Body of pancreas (tissue), 4 donors: Measurements from ENCODE around the gene CDK13.

ENCODE experiments used
- POLR2A ChIP-seq, 3 donors: fragments of 450-650 bp; IDR thresholded peaks; one replicate each; pipeline ENCODE4 v1.6.1; 2016; ENCODE audit warnings: antibody characterized with exemption in 3 of 3, mild to moderate bottlenecking in 2 of 3
- TF ChIP-seq, protein P1 (sequence below), 7 experiments: fragments of 450-650 bp in 4 of 7; fragments of 200-600 bp in 3 of 7; sonication (generic) in 3 of 7; IDR thresholded peaks; one replicate each; pipeline ENCODE4 v1.5.1; 2016 to 2019; ENCODE audit warnings: antibody characterized with exemption in 7 of 7

DNA sequence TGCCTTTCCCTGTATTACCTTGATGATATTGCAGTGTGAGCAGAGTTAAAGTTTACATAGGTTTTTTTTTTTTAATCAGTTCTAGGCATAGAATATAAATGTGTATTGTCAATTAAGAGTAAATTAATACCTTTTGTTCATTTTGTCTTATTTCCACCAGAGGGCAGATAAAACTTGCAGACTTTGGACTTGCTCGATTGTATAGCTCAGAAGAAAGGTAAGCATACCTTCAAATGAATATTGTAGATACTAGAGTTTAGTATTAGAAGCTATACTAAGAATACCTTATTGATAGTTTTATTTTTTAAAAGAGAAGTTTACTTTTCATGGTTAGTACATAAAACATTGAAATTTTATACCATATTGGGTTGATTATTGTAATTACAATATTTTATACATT, 97.6 kb downstream of the CDK13 start:
- TF ChIP-seq POLR2A (IDR thresholded peaks at IDR 0.05) = no peak
- TF ChIP-seq, protein P1, sequence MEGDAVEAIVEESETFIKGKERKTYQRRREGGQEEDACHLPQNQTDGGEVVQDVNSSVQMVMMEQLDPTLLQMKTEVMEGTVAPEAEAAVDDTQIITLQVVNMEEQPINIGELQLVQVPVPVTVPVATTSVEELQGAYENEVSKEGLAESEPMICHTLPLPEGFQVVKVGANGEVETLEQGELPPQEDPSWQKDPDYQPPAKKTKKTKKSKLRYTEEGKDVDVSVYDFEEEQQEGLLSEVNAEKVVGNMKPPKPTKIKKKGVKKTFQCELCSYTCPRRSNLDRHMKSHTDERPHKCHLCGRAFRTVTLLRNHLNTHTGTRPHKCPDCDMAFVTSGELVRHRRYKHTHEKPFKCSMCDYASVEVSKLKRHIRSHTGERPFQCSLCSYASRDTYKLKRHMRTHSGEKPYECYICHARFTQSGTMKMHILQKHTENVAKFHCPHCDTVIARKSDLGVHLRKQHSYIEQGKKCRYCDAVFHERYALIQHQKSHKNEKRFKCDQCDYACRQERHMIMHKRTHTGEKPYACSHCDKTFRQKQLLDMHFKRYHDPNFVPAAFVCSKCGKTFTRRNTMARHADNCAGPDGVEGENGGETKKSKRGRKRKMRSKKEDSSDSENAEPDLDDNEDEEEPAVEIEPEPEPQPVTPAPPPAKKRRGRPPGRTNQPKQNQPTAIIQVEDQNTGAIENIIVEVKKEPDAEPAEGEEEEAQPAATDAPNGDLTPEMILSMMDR (IDR thresholded peaks at IDR 0.05) = peak in 3 of 7 experiments; percentile 9 to 34 (median 28)
